T-helper 22 cell (primary cell): ENCODE results near the gene SMIM27.
"Not testable (repeated sequence)": the region's sequence is repeated elsewhere in the genome, so short reads cannot be mapped to it uniquely, and the experiment has no call there.

Source experiments
- DNase-seq: peaks from one replicate; pipeline ENCODE4 v3.0.0-alpha.2; 2020; ENCODE audit warnings: low read depth

The SMIM27 gene

GRCh38 chr9:32599021-32599420 is 46.9 kb downstream of the SMIM27 start:
- DNase-seq = not testable (repeated sequence)
